A673 (cell line): ENCODE measurements around the gene PIGK.

Experiments
- CTCF ChIP-seq: fragments of 300-800, 200-600 bp; sonication (generic); conservative IDR thresholded peaks from 2 replicates; pipeline ENCODE4 v1.5.1; 2017; ENCODE audit warnings: low read depth, mild to moderate bottlenecking, antibody characterized with exemption, low read length, moderate library complexity, mixed read lengths
- EZH2 ChIP-seq: fragments of 200-600 bp; sonication (generic); IDR thresholded peaks from 2 replicates; pipeline ENCODE4 v1.6.1; 2017; ENCODE audit warnings: borderline replicate concordance, low read depth, mild to moderate bottlenecking, mixed read lengths, antibody characterized with exemption, low read length; ENCODE audit not compliant: poor library complexity, severe bottlenecking

DNA sequence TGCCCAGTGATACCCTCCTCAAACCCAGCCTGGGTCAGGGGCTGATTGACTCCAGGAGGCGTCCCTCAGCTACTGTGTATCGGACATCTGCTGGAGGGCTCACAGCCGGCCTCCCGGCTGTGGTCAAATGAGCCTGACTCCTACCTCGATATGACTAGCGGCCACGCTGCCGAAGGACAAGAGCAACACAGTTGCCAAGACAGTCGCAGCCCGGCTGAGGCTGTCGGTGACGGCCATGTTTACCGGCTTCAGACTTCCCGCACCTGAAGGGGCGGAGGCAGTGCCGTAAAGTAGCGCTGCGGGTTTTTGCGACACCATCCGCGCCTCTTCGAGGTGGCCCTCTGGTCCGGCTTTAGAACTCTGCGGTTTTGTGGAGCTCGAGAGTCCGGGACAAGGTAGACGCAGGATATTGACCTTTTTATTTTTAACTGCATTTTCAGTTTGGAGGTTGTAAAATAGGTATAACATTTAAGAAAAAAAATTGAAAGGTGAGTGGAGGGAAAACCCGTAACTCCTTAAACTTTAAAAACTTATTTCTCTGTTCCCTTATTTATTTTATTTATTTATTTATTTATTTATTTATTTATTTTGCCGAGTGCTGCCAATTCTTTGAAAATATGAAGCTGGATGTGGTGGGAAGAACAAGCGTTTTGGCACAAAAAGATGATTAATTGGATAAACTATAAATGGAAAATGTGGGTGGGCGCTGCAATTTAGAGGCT is at the start of gene PIGK:
- TF ChIP-seq CTCF: no peak
- no peak for TF ChIP-seq EZH2
